GM21528 (cell line): Measurements from ENCODE around the gene GMNN.

Experiments used
- ATAC-seq: cut with Tn5 transposase; IDR thresholded peaks from one replicate; pipeline ENCODE4 v1.9.1; 2021; ENCODE audit warnings: mild to moderate bottlenecking, moderate library complexity; ENCODE audit not compliant: unreplicated experiment, low FRiP score

GMNN gene

DNA sequence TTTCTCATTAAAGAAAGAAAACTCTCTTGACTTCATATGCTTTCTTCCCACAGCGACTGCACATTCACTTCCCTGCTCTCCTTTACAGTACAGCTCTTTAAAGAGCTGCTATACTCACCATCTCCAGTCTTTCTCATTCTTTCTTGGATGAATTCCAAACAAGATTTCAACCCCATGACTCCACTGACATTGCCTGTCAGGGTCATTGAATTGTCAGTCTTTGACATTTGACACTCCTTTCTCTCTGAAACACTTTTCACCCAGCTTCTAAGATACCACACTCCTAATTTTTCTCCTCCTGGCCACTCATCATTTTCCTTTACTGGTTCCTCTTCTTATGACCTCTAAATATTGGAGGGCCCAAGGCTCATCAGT is 24.8 kb downstream of the GMNN start:
- no peak for ATAC-seq

DNA sequence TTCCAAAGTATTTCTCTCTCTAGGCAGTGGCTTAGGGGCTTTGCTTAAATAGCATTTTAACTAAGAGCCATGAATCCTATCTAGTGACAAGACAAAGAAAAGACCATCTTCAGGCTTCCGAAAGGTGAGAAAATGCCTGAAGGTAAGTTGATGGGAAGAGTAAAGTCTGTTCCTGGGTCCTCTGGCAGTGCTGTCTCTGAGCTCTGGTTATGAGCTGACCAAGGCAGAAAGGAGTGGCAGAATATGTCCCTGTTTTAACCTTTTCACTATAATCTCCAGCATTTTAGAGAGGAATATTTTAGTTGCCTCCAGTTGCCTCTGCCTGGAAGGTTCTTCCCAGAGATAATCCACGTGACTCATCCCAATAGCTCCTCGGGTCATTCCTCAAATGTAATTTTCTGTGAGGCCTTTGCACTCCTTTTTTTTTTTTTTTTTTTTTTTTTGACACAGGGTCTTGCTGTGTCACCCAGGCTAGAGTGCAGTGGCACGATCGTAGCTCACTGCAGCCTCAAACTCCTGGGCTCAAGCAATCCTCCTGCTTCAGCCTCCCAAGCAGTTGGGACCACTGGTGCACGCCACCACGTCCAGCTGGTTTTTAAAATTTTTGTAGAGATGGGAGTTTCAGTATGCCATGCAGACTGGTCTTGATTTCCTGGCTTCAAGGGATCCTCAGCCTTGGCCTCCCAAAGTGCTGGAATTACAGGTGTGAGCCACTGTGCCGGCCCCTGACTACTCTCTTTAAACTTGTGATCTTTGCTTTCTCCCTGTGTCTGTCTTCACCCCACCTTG is 27.7 kb downstream of the GMNN start:
- ATAC-seq, result no peak

DNA sequence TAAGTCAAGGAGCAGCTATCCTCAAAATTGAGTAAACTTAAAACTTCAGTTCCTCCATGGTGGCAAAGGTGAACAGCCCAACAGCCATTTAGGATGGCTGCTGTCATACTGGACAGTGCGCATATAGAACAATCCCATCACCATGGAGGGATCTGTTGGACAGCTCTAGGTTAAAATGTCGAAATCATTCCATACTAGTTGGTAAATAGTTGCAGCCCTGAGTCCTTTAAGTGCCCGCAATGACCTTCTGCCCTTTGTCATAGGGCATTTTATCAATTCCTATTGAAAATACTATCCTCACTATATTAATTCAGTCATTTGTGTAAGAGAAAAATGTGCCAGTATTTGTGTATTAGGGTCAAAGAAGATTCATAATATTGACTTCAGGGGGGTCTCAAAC is 32.8 kb downstream of the GMNN start:
- ATAC-seq, result no peak

DNA sequence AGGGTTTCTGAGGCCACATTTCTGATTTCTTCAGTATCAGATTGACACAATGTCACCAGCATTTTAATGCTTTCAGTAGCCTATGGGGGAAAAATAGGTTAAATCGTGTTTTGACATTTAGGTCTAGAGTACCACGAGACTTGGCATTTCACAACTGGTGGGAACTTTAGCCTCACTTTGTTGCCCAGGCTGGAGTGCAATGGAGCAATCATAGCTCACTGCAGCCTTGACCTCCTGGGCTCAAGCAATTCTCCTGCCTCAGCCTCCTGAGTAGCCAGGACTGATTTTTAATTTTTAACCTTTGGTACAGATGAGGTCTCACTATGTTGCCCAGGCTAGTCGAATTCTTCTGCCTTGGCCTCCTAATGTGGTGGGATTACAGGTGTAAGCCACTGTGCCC is 35.0 kb downstream of the GMNN start:
- no peak for ATAC-seq

DNA sequence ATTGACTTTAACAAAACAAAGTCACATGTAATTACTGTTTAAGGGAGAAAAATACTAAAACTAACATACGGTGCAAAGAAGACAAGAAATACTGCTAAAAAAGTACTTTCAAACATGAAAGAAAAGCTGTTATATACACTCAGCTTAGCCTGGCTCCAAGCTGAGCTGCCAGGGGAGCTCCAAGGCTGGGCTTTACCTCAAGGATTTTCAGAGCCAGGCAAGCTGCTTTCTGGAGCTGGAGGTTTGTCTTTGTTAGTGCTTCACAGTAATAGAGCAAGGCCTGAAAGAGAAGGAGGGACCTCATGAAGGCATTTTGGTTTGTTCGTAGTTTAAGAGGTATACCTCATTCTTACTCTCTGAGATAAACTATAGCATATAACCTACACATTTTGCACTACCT is 43.6 kb downstream of the GMNN start:
- no peak for ATAC-seq

DNA sequence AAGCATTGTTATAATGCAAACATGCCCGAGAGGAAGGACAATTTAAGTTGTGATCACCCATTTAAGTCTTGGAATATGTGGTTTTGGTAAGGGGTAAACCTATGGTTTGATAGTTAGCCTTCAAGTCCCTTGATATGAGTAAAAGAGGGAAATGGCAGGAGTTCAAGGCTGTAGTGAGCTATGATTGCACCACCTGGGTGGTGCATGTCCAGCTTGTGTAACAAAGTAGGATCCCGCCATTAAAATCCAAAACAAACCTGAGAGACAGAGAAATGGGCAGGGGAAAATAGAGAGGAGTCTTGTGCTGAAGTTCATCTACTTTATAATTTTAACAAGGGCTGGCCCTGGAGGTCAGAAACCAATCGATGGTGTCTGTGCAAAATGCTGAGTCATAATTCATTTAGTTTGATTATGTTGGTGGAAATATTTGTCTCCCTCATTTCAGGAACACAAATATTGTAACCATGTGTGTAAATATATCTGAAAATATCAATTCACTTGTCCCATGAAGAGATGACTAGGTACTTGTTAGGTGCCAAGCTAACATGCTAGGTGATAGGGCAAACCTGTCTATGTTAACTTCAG is 47.2 kb downstream of the GMNN start:
- no peak for ATAC-seq

DNA sequence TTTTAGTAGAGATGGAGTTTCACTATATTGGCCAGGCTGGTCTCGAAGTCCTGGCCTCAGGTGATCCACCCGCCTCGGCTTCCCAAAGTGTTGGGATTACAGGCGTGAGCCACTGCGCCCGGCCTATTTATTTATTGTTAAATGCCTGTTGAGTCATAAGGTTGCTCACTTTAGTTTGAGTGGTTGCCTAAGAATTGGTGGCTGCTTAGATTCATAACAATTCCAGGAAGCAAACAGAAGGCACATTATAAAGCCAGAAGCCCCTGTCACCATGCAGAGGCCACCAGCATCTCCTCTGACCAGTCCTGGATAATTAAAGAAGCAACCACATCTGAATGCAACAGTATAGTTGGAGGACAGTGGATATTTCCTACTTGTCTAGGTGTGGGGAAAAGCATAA is 48.0 kb downstream of the GMNN start:
- ATAC-seq, result no peak

DNA sequence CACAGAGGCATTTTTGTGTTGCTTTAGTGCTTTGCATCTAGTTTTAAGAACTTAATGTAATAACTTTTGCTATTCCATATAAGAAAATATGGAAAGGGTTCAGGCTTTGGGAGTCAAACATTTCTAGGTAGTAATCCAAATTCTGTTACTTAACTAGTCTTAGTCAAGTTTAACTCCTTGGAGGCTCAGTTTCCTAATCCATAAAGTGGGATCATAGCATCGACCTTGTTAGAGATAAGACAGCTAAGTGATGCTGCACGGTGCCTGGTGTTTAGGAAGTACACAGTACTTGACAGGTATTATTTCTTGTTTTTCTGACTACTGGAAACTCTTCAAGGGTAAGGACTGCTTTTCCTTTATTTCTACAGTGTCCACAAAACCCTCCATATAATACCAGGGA is 48.4 kb downstream of the GMNN start:
- no peak for ATAC-seq

DNA sequence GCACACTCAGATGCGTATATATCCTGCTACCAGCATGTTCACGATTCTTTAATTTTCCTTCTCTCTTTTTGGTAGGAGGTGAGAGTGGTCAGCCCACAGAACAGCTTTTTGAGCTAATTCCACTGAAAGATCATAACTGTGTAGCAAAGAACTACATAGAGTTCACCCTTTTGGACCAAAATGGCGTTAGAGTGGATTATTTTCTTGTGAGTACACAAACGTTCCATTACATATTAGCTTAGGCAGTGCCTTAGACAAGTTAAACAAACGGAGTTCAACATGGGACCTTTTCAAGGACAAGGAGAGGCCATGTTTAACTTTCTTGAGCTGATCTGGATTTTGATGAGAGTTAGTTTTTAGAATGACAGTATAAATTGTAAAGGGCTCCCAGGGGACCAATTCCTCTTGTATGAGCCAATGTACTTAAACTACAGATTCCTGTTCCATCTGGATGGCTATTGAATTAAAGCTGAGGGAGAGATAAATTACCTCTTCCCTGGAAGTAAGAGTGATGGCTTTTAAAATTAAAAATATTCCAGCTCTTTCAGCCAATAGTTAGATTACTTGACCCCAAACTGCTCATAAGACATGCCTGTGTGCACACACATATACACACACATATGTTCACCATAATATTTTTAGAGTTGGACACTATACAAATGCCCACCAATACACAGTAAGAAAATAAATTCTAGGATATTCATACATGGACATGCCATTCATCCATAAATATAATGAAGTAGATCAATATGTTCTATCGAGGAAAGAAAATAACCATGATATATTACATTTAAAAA is 49.6 kb downstream of the GMNN start:
- ATAC-seq, result no peak

DNA sequence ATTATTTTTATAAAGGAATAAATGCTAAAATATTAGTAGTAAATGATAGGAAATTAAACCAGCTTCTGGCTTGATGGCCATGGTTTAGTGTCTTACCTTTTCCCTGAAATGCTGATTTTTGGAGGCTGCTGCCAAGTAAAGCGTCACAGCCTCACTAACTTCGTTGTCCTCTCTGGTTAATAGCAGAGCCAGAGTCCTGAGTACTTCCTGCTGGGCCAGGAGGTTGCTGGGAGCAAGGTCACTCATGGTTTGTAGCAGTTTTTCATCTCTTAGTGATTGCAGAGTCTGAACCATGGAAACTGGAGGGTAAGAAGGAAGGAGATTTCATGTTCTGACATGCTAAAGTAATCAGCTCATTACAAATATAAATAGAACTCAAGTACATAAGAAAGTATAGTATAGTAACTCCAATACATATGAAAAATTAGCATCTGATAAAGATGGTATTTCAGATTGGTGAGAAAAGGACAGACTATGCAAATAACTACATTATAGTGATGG is 50.4 kb downstream of the GMNN start:
- no peak for ATAC-seq

DNA sequence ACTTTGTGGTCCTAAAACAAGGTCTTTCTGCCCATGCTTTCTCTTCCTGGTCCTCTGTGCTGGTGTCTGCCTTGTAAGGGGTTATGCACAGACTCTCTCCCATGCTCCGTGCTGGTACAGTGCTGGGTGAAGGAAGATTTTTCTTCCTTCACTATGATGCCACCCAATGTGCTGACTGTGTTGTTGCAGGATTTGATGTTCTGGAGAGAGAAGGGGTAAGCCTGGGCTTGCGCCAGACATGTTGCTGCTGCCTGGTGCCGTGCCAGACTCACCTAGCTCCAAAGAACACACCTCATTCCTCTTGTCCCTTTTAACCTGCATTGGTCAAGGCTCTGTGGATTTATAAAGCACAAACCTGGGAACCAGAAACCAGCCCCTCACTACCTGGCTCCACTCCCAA is 52.4 kb downstream of the GMNN start:
- ATAC-seq, result no peak

DNA sequence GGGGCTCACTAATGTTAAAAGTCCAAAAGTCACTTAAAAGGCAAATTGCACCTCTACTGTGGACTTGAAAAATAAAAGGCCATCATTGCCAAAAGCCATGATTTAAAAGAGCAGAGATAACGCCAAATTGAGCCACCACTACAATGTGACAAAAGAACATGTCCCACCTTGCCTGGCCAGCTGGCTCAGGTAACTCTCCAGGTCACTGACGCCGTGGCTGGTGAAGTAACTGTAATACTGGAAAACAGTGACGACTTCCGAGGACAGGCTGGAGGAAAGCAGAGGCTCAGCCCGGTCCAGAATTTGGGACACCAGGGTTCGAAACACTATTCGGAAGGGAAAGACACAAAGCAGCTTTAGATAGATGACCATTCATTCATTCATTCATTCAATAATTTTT is 53.2 kb downstream of the GMNN start:
- ATAC-seq, result no peak

DNA sequence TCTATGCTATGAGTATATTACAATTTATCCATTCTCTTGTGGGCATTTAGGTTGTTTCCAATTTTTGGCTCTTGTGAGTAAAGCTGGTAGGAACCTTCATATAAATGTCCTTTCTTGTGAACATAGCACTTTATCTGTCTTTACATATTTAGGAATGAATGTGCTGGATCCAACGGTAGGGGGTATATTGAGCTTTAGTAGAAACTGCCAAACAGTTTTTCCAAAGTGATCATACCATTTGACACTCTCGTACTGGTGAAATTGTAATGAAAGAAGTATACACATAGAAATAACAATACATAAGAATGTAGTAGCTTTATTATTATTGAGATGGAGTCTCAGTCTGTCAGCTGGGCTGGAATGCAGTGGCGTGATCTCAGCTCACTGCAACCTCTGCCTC is 54.9 kb downstream of the GMNN start:
- no peak for ATAC-seq

DNA sequence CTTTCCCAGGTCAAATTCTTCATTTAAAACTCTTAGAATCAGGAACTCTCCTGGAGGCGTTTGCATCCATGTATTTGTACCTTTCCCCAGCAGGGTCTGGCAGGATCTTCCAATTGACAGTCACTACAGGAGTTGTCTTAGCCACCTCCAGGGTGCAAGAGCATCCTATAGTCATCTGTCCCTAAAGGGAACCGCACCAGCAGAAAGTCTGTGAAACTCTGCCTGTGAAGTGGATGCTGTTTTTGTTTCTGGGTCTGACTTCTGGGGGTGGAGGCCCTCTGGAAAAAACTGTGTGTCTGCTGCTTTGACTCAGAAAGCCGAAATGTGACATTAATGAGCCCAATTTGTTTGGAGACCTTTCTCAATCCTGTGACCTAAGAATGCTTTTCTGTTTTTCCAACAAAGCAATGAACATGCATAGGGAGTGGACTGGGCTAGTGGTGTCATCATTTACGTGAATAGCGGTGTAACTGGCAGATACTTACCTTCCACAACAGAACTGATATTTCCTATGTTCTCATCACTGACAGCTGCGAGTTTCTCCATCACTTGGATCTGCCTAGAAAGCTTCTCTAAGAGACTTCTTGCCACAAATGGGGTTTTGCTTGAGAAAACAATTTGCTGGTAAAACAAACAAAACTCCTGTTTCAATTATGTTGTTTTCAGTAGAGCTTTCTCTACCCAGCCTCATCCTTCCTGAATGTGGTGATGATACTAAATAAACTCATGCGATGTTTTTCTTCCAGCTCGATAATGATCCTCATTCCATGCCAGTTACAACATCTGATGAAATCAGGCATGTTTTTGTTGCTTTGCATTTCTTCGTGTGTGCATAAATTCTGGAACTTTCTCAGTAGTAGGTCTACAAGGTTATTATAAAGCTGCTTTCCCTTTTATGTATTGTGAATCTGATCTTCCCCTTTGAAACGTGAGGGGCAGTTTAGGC is 57.3 kb downstream of the GMNN start:
- no peak for ATAC-seq

DNA sequence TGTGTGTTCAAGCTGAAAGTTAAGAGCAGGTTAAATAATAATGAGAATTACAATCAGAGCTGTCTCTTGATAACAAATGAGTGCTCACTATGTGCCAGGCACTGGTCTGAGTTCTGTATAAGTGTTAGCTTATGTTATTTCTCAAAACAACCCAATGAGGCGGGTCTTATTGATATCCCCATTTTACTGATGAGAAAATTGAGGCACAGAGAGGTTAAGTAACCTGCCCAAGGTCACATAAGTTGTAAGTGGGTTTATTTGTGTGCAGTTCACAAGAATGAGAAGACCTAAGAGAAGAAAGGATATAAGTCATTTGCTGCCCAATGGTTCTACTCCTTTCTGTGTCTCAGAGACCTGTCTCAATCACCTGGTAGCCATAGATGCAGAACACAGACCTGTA is 58.1 kb downstream of the GMNN start:
- no peak for ATAC-seq

DNA sequence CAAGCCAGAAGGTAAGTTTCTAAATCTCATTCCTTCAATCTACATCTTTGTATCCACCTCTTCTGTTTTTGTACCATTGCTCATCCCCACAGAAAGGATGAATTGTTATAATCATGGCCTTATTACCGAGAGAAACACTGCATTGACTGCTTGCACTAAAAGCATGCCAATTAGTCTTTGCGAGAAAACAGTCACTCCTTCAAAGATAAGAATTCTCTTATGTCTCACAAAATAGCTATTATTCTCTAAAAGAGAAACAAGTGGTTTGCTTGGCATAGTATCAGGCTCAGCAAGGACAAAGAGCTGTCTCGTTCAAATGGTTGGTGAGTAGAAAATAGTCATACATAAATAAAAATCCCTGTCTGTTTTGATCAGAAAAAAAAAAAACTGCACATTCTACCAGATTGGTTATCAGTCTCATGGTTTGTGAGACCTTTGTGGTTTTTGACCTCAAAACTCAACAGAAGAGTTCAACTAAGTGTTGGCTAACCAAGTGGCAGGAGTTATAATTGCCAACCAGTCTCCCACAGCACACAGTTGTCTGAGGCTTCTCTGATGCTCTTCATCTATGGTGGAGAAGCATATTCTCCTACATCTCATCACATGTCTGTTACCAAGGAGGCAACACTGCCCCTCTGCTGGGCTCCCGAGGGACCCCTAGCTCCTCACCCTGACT is 59.1 kb downstream of the GMNN start:
- no peak for ATAC-seq
